Heart right ventricle (tissue), 16 donors: ENCODE results near the gene AOX1. TPM values are rescaled to one million over a fixed set of nuclear protein-coding genes. Genes with fewer than 3 reads are reported as not detected.
A peak's percentile ranks its signal among the peaks of the same experiment; 100 is the strongest.

Source experiments
- ATAC-seq, 8 donors: fragments of 200-7000 bp; cut with Tn5 transposase; one replicate each; pipeline ENCODE4 v1.9.1; 2020; ENCODE audit warnings: mild to moderate bottlenecking in 8 of 8, moderate library complexity in 8 of 8, moderate number of reproducible peaks in 1 of 8
- DNase-seq, 2 donors: peaks; one replicate each; pipeline ENCODE4 v3.0.0-alpha.2; 2020
- H3K27ac ChIP-seq, 10 donors: fragments of 200-600 bp; sonication (generic) in 2 of 10; one replicate each; pipeline versions ENCODE4 v1.5.0 to v1.8.0; 2020 to 2022; ENCODE audit warnings: mild to moderate bottlenecking in 3 of 10
- H3K27me3 ChIP-seq, 7 donors: fragments of 200-600 bp; one replicate each; pipeline ENCODE4 v1.8.0; 2021 to 2022; ENCODE audit warnings: mild to moderate bottlenecking in 2 of 7
- H3K36me3 ChIP-seq, 9 donors: fragments of 200-600 bp; sonication (generic) in 1 of 9; one replicate each; pipeline versions ENCODE4 v1.5.0 to v1.8.0; 2020 to 2022; ENCODE audit warnings: mild to moderate bottlenecking in 2 of 9
- H3K4me1 ChIP-seq, 9 donors: fragments of 200-600 bp; sonication (generic) in 1 of 9; one replicate each; pipeline versions ENCODE4 v1.5.0 to v1.8.0; 2020 to 2022; ENCODE audit warnings: mild to moderate bottlenecking in 4 of 9
- H3K4me3 ChIP-seq, 10 donors: fragments of 200-600 bp; sonication (generic) in 2 of 10; one replicate each; pipeline versions ENCODE4 v1.5.0 to v1.8.0; 2020 to 2022; ENCODE audit warnings: mild to moderate bottlenecking in 7 of 10, moderate library complexity in 2 of 10
- H3K9me3 ChIP-seq, 11 donors: fragments of 200-600 bp in 10 of 11; sonication (generic) in 2 of 11; one replicate each; pipeline versions ENCODE4 v1.5.0 to v1.8.0; 2013 to 2022; ENCODE audit warnings: mild to moderate bottlenecking in 2 of 11, control low read depth in 1 of 11, moderate library complexity in 1 of 11
- WGBS, 2 donors: extraction: QIAGEN DNeasy Blood & Tissue Kit; methylation state at CpG; one replicate each; pipeline ENCODE4 v1.1.7; 2013; ENCODE audit warnings: inconsistent platforms in 1 of 2; 5-methylcytosine and 5-hydroxymethylcytosine counted together
- intact Hi-C, 10 donors: fragments of 100-400 bp; cut with DNase I; formaldehyde crosslinking; loops; one replicate each; pipeline versions ENCODE4 v1.11.1 to v1.14.2; 2022
- polyA plus RNA-seq, 2 donors: library from polyadenylated mRNA; stranded (reverse); fragments of 200-250 nt; gene quantifications; one replicate each; pipeline ENCODE4 v1.2.3, GENCODE V29; 2013
- total RNA-seq, 10 donors: library from RNA; stranded (reverse); fragmentation: NEBNext Ultra II Directional in 3 of 10; extraction: Animal tissue kit (Norgen Biotek cat#: 25700) in 3 of 10; gene quantifications; one replicate each; pipeline versions ENCODE4 v1.2.1 to v1.2.4, GENCODE V29; 2021 to 2023
- TF ChIP-seq, protein P1 (sequence below), 9 donors: fragments of 200-600 bp; sonication (generic) in 2 of 9; IDR thresholded peaks; one replicate each; pipeline versions ENCODE4 v1.5.0 to v1.8.0; 2021 to 2022; ENCODE audit warnings: antibody characterized with exemption in 9 of 9, mild to moderate bottlenecking in 5 of 9, moderate library complexity in 1 of 9
- donor health status: Arrhythmogenic right ventricular cardiomyopathy.
- donor health status: ischemic (EF 13 %, LVEDD 7.1; RV severe dilation, severe dysfunction).
- donor health status: healthy with polysubstance abuse.
- donor health status: DM: no; HTN: yes; CAD: no.
- donor health status: DM: no; HTN: no; CAD: no.
- donor health status: ischemic (EF 25% LVEDD 6.9; RV normal size, moderate dysfunction).
- donor health status: ischemic (EF 25% LVEDD 5.7; RV mildly dilated, moderate dysfunction).
- donor health status: healthy.
- donor health status: DM: yes; HTN: yes; CAD: no.
- donor health status: Ischemic cardiomyopathy.
- donor health status: ischemic (EF 35%, LVEDD 5.7; RV mildly dilated, moderate dysfunction).
- donor health status: nonischemic (EF 11% LVEDD 7.7; RV severe dilation, severe dysfunction).
- donor health status: DM: yes; HTN: yes; CAD: no.
- donor health status: PGD.
- donor health status: ischemic (EF 29% LVEDD 5.4; RV normal size, mild dysfunction).
- donor health status: nonischemic (EF 23%, LVEDD 6.1; RV moderate dilation, normal function).

Gene AOX1
- total and polyA plus RNA-seq, 12 donors, result 0.72 to 22.3 (median 2.6) TPM

- DNase-seq (no peak), ATAC-seq (no peak)
- H3K9me3 ChIP-seq, result no peaks in the 10 kb centered on the region
- 58 to 71% methylated on average over 3 of the region's 3 CpGs for WGBS, 2 donors
- peaks cover 0 to 14% (median 0%) of the 10 kb centered on the region in 9 donors for H3K4me1 ChIP-seq
- H3K4me3 ChIP-seq, result no peak overlapping the region
- H3K27me3 ChIP-seq, result peaks cover 0 to 3% (median 0%) of the 10 kb centered on the region in 7 donors
- H3K27ac ChIP-seq, result no peak overlapping the region
- intact Hi-C loops, result no loop called here
- TF ChIP-seq, protein P1, sequence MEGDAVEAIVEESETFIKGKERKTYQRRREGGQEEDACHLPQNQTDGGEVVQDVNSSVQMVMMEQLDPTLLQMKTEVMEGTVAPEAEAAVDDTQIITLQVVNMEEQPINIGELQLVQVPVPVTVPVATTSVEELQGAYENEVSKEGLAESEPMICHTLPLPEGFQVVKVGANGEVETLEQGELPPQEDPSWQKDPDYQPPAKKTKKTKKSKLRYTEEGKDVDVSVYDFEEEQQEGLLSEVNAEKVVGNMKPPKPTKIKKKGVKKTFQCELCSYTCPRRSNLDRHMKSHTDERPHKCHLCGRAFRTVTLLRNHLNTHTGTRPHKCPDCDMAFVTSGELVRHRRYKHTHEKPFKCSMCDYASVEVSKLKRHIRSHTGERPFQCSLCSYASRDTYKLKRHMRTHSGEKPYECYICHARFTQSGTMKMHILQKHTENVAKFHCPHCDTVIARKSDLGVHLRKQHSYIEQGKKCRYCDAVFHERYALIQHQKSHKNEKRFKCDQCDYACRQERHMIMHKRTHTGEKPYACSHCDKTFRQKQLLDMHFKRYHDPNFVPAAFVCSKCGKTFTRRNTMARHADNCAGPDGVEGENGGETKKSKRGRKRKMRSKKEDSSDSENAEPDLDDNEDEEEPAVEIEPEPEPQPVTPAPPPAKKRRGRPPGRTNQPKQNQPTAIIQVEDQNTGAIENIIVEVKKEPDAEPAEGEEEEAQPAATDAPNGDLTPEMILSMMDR (IDR thresholded peaks at IDR 0.05), result no peak
- H3K36me3 ChIP-seq, result no peaks in the 10 kb centered on the region
Measured at GRCh38 chr2:200618054-200618419, 32.2 kb downstream of the AOX1 start.

DNA sequence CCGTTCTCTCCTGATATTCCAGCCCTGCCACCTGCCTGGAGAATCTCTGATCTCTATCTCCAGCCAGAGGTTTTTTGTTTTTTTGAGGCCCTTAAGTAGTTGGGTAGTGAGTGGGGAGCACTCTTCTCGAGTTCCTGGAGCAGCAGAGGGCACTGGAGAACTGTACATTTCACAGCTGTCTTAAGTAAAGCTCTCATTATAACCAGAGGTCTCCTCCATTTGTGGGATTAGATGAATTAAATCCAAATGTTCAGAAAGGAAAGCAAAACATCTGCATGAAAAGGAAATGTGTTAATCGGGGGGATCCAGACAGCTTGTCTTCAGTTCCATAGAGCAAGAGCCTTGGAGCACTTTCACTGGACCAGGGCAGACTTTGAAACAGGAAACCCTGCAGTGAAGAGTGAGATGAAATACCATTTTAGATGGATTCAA is 32.8 kb downstream of the AOX1 start:
- intact Hi-C loops, result no loop called here
- H3K4me1 ChIP-seq, result peaks cover 0 to 14% (median 0%) of the 10 kb centered on the region in 9 donors
- no peak overlapping the region for H3K4me3 ChIP-seq
- no peak overlapping the region for H3K27ac ChIP-seq
- no peak for DNase-seq
- TF ChIP-seq, protein P1 (IDR thresholded peaks at IDR 0.05), result peak in 4 of 9 donors; percentile 16 to 40 (median 34)
- no peaks in the 10 kb centered on the region for H3K9me3 ChIP-seq
- H3K36me3 ChIP-seq, result no peaks in the 10 kb centered on the region
- peak in 3 of 8 donors; percentile 58 to 82 (median 63) for ATAC-seq
- peaks cover 0 to 8% (median 0%) of the 10 kb centered on the region in 7 donors for H3K27me3 ChIP-seq
- 29 to 34% methylated on average over 3 of the region's 3 CpGs for WGBS, 2 donors

GRCh38 chr2:200619279-200619678 is 33.5 kb downstream of the AOX1 start:
- peaks cover 0 to 14% (median 0%) of the 10 kb centered on the region in 9 donors for H3K4me1 ChIP-seq
- no peaks in the 10 kb centered on the region for H3K36me3 ChIP-seq
- H3K4me3 ChIP-seq, result no peak overlapping the region
- ATAC-seq (no peak), DNase-seq (no peak)
- no peaks in the 10 kb centered on the region for H3K9me3 ChIP-seq
- TF ChIP-seq, protein P1 (IDR thresholded peaks at IDR 0.05), result no peak
- peaks cover 0 to 8% (median 0%) of the 10 kb centered on the region in 7 donors for H3K27me3 ChIP-seq
- intact Hi-C loops, result no loop called here
- H3K27ac ChIP-seq, result no peak overlapping the region
- 51 to 69% methylated on average over 2 of the region's 2 CpGs for WGBS, 2 donors

DNA sequence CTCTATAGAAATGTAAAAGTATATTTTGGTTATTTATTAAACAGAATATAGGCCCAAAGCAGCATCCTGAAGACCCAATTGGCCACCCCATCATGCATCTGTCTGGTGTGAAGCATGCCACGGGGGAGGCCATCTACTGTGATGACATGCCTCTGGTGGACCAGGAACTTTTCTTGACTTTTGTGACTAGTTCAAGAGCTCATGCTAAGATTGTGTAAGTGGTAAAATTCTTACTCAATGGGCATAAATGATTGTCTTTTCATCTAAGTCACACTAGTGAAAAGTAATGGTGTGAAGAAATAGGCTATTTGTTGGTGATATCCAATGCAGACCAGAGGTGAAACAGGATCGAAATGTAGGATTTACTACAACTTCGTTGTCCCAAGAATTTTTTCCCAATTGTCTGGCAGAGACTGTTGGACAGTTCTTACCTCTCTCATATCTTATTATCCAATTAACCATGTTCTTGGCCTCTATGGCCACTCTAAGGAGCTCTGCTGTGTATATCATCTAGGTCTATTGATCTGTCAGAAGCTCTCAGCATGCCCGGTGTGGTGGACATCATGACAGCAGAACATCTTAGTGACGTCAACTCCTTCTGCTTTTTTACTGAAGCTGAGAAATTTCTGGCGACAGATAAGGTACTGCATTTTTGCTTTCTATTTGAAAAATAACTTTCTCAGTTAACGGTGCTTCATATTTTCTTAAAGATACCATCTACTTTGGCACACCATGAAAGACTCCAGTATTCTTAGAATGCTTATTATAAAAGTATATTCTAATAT is 35.0 kb downstream of the AOX1 start:
- WGBS, 2 donors, result 79 to 81% methylated on average over 7 of the region's 7 CpGs
- TF ChIP-seq, protein P1 (IDR thresholded peaks at IDR 0.05), result no peak
- peaks cover 0 to 8% (median 0%) of the 10 kb centered on the region in 7 donors for H3K27me3 ChIP-seq
- DNase-seq, result no peak
- no peaks in the 10 kb centered on the region for H3K36me3 ChIP-seq
- peaks cover 0 to 9% (median 0%) of the 10 kb centered on the region in 9 donors for H3K4me1 ChIP-seq
- no peaks in the 10 kb centered on the region for H3K9me3 ChIP-seq
- H3K27ac ChIP-seq, result no peak overlapping the region
- ATAC-seq, result no peak
- H3K4me3 ChIP-seq, result no peak overlapping the region
- intact Hi-C loops, result no loop called here
